SKM-1 (cell line): ENCODE measurements around the gene PHAX.
"Not testable (repeated sequence)": the region's sequence is repeated elsewhere in the genome, so short reads cannot be mapped to it uniquely, and the experiment has no call there.

Experiments
- DNase-seq: peaks from one replicate; lab custom pipeline; 2025; ENCODE audit not compliant: unreplicated experiment; lab: John Stamatoyannopoulos, UW

PHAX gene

GRCh38 chr5:126600631-126601511 lies at the start of gene PHAX:
TSS of gene PHAX (plus strand) at chr5:126600947. CDS start at chr5:126600963, 16 bp downstream.
- DNase-seq: peak; percentile 61

DNA sequence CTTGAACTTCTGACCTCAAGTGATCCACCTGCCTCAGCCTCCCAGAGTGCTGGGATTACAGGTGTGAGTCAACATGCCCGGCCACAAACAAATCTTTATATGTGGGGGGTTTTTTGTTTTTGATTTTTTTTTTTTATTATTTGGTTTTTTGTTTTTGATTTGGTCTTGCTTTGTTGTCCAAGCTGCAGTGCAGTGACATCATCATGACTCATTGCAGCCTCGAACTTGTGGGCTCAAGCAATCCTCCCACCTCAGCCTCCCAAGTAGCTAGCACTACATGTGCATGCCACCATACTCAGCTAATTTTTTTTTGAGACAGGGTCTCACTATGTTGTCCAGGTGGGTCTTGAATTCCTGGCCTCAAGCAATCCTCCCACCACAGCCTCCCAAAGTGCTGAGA lies 48.1 kb upstream of the PHAX start:
- DNase-seq: no peak

DNA sequence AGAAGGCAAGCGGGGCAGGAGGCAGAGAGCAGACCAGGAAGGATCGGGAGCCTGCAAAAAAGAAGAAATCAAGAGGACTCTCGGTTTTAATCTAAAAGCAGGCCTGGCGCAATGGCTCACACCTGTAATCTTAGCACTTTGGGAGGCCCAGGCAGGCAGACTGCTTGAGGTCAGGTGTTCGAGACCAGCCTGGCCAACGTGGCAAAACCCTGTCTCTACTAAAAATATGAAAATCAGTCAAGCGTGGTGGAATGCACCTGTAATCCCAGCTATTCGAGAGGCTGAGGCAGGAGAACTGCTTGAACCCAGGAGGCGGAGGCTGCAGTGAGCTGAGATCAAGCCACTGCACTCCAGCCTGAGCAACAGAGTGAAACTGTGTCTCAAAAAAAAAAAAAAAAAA lies 45.6 kb upstream of the PHAX start:
- DNase-seq: not testable (repeated sequence)

DNA sequence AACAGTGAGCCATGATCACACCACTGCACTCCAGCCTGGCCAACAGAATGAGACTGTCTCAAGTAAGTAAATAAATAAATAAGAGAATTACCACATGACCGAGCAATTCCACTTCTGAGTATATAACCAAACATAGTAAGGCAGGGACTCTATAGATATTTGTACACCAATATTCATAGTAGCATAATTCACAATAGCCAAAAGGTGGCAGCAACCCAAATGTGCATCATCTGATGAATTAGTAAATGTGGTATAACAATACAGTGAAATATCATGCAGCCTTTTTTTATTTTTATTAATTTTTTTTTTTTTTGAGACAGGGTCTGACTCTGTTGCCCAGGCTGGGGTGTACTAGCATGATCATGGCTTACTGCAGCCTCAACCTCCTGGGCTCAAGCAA lies 38.8 kb upstream of the PHAX start:
- no peak for DNase-seq

DNA sequence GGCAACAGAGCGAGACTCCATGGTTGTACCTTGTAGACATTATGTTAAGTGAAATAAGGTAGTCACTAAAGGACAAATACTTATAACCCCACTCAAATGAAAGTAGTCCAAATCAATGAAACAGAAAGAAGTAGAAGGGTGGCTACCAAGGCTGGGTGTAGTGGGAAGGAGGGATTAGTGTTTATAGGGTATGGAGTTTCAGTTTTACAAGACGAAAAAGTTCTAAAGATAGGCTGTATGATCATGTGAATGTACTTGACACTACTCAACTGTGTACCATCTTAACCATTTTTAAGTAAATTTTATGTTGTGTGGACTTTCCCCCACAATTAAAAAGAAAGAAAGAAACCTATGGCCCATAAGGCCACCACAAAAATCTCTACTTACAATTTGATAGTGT lies 37.9 kb upstream of the PHAX start:
- no peak for DNase-seq

GRCh38 chr5:126568206-126568755 lies 32.5 kb upstream of the PHAX start:
- DNase-seq: no peak

- no peak for DNase-seq
Measured at GRCh38 chr5:126575644-126576043, 25.1 kb upstream of the PHAX start.

DNA sequence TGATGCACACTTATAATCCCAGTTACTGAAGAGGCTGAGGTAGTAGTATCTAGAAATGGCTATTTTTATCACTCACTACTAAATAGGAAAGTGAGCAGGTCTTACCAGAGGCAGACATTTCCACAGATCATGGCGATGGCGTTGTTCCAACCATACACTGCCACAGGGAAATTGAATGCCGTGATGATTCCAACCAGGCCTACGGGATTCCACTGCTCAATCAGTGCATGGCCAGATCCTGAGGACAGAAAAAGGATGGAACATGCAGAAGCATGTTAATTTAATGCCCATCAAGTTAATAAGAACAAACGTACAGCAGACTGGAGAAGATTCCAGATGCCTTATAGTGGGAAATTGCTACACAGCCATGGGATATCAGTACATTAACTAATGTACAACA lies 23.8 kb upstream of the PHAX start:
- DNase-seq: no peak

- no peak for DNase-seq
Measured at GRCh38 chr5:126577415-126577814, 23.3 kb upstream of the PHAX start.

- no peak for DNase-seq
Measured at GRCh38 chr5:126579716-126580115, 21.0 kb upstream of the PHAX start.

DNA sequence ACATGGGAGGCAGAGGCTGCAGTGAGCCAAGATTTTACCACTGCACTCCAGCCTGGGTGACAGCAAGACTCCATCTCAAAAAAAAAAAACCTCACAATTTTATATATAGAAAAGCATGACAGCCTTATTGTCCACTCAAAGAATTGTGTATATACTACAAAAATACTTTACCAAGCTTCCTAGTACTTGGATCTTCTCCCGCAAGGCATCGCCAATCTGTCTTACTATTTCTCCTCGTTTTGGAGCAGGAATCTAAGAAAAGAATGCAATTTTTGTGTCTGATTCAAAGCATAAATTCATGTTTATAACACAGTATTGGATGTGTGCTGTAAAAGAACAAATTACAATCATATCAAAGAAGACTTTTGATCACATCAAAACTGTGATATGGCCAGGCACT lies 17.0 kb upstream of the PHAX start:
- no peak for DNase-seq

- DNase-seq: no peak
Measured at GRCh38 chr5:126587551-126588390, 13.0 kb upstream of the PHAX start.

- no peak for DNase-seq
Measured at GRCh38 chr5:126589536-126590297, 11.0 kb upstream of the PHAX start.

DNA sequence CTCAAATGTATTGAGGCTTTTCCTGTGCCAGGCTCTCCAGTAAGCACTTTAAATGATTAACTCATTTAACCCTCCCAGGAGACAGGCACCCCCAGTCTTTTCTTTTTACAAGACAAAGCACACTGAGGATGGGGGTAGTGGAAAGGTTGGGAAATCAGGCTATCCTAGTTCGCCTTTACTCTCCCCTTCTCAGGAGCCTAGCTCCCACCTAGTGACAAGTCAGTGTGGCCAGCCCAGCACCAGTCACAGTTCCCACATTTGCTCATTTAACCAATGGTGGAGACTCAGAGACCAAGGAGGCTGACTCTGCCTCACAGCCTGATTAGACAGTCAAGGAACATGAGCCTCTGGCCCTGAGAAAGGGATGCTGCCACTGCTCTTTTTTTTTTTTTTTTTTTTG lies 9.2 kb upstream of the PHAX start:
- DNase-seq: no peak

- no peak for DNase-seq
Measured at GRCh38 chr5:126594748-126595485, 5.8 kb upstream of the PHAX start, which contains the start of gene ALDH7A1. TSS of gene ALDH7A1 (minus strand) at chr5:126595219. CDS start at chr5:126595198, 21 bp downstream.

- no peak for DNase-seq
Measured at GRCh38 chr5:126595486-126596083, 5.2 kb upstream of the PHAX start.

DNA sequence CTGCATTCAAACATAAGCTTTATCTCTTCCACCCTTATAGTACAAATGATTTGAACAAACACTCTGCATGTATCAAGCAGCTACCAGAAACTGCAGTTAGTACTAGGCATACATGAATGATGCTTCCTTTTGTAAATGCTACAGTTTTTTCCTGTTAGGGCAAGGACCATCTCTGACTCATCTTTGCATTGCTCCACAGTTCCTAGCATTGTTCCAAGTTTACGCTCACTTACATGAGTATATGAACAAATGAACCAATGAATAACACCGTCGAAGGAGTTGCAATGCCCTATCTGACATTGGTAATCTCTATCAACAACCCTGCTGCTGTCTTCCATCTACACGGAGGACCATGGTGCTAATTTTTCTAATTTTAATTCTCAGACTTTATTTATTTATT lies 3.6 kb upstream of the PHAX start:
- no peak for DNase-seq

GRCh38 chr5:126599499-126599898 lies 1.2 kb upstream of the PHAX start:
- DNase-seq: no peak

DNA sequence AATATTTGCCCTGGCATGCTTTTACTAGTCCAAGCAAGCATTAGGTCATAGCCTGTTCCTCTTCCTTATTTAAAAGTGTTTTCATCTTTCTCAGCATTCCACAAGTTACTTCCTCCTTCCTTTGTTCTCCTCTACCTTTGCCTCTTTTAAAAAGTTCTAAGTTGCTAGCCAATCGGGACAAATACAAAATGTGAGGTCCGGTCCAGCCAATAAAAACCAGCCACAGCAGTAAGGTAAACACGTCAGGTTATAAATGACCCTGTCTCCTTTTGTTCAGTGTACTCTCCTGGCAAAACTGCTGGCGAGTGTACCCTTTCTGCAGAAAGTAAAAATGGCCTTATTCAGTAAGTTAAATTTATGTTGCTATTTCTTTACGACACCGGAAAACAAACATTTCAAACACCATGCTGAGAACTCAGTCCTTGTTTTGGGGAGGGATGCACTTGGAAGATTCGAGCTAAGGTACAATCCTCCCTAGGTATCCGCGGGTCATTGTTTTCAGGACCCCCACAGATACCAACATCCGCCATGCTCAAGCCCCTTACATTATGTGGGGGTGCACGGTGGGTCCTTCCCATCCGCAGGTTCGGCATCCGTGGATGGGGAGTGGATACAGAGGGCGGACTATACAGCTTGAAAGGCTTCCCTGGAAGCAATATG lies 646 bp upstream of the PHAX start:
- not testable (repeated sequence) for DNase-seq
